Measurements from ENCODE around the gene BABAM2.
"Not testable (repeated sequence)": the region's sequence is repeated elsewhere in the genome, so short reads cannot be mapped to it uniquely, and the experiment has no call there.

BABAM2 gene

DNA sequence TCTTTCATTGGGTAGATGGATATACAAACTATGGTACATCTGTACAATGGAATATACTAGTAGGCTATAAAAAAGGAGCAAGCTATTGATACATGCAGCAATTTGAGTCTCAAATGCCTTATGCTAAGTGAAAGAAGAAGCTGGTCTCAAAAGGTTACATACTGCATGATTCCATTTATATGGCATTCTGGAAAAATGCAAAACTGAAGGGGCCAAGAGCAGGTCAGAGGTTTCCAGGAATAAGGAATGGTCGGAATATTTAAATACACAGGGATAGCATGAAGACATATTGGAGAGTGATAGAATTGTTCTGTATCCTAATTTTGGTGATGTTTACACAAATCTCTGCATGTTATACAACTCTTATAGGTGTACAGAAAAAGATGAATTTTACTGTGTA lies 85.8 kb downstream of the BABAM2 start:
- DNase-seq (ENCODE audit: low read depth in 3 of 3), result no peak

DNA sequence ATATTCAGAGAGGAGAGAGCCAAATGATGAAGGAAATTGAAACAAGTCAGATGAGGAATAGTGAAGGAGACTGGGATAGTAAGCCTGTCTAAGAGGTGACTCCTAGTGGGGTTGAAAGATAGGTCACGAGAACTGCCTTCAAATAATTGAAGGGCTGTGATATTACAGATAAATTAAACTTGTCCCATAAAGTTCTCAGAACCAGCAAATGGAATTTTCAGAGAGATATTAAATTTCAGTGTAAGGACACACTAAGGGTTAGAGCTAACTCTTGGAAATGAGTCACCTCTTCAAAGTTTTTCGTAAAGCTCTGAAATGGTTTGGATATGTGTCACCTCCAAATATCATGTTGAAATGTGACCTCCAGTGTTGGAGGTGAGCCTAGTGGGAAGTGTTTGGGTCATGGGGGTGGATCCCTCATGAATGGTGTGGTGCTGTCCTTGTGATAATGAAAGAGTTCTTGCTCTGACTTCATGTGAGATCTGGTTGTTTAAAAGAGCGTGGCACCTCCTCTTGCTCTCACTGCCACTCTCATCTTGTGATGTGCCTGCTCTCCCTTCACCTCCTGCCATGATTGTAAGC lies 87.3 kb downstream of the BABAM2 start:
- DNase-seq (ENCODE audit: low read depth in 3 of 3), result peak in 1 of 3 experiments; percentile 37

DNA sequence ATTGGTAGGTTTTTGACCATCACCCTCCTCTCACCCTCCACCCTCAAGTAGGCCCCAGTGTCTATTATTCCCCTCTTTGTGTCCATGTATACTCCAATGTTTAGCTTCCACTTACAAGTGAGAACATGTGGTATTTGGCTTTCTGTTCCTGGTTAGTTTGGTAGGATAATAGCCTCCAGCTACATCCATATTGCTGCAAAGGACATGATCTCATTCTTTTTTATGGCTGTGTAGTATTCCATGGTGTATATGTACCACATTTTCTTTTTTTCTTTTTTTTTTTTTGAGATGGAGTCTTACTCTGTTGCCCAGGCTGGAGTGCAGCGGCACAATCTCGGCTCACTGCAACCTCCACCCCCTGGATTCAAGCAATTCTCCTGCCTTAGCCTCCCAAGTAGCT lies 88.2 kb downstream of the BABAM2 start:
- not testable (repeated sequence) for DNase-seq (ENCODE audit: low read depth in 3 of 3)

DNA sequence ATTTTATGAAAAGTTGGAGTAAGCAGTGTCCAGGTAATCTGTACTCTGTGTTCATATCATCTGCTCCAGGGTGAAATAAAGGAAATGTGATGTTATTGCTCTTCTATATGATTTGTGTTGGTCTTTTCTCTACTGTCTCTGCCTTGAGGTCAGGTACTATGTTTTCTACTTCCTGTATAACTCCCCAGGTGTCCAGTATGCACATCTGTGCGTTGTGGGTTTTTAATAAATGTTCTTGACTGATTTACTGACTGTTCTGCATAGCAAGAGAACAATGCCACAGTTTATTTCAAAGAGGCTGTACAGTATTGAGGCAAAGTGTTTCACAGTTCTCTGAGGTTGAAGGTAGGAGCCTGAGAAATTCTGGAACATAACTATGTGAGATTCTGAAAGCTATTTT lies 89.7 kb downstream of the BABAM2 start:
- no peak for DNase-seq (ENCODE audit: low read depth in 3 of 3)

- DNase-seq (ENCODE audit: low read depth in 3 of 3), result no peak
Observed at GRCh38 chr2:27984153-27984552, 93.6 kb downstream of the BABAM2 start.

DNA sequence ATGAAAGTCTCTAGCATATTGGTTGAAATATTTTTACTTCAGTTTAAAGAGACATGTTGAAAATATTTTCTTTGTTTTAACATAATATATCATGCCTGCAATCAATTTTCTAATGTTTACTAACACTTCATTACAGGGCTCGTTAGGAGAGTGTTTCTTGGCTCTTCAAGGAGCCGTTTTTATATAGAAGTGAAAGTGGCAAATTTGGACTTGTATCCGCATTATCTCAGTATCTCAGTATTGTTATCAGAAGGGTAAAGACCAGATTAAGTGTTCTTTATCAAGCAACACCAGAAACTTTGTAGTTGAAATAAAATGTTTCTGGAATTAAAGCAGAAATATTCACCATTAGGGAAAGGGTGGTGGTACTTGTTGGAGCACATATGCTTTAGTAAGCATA lies 97.8 kb downstream of the BABAM2 start:
- no peak for DNase-seq (ENCODE audit: low read depth in 3 of 3)

DNA sequence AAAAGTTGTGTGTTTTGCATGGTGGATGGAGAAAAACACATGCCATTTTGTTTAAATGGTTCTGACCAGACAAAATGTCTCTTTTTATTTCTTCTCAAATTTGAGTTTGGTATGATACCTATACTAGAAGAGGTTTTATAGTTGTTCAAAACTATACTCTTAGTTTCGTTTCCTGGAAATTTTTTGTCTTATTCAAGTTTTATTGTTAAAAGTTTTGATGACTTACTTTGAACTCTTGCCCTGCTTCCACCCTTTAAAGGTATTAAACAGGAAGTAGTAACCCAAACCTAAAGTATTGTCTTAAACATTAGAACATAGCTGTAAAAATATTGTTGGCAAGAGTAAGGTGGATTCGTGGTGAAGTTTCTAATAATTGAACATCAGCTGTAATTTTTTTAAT lies 98.2 kb downstream of the BABAM2 start:
- DNase-seq (ENCODE audit: low read depth in 3 of 3), result no peak

GRCh38 chr2:27989149-27989548 lies 98.6 kb downstream of the BABAM2 start:
- no peak for DNase-seq (ENCODE audit: low read depth in 3 of 3)

- no peak for DNase-seq (ENCODE audit: low read depth in 3 of 3)
Observed at GRCh38 chr2:27990030-27990590, 99.6 kb downstream of the BABAM2 start.

- no peak for DNase-seq (ENCODE audit: low read depth in 3 of 3)
Observed at GRCh38 chr2:27991146-27991545, 100.6 kb downstream of the BABAM2 start.

DNA sequence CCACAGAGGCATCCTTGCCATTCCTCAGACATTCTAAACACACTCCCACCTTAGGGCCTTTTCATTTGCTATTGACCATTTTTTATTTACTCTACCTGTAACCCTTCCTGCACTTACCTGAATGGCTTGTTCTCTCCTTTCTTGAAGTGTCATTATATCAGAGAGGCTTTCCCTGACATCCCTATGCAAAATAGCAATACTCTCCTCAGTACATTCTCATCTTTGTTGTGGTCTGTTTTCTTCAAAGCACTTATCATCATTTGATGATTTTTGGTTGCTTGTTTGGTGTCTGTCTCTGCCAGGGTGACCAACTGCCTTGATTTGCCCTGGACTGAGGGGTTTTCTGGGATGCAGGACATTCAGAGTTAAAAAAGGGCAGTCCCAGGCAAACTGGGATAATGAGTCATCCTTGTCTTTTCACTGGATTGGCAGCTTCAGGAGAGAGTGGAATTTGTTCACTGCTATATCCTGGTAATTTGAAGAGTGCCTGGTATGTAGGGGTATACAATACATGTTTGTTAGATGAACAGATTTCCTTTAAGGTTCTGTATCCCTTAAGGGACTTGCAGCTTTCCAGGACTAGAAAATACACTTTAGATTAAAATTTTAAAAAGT lies 102.4 kb downstream of the BABAM2 start:
- DNase-seq (ENCODE audit: low read depth in 3 of 3), result no peak

GRCh38 chr2:27993402-27993787 lies 102.9 kb downstream of the BABAM2 start:
- DNase-seq (ENCODE audit: low read depth in 3 of 3), result no peak

- no peak for DNase-seq (ENCODE audit: low read depth in 3 of 3)
Observed at GRCh38 chr2:27993950-27994728, 103.6 kb downstream of the BABAM2 start.

DNA sequence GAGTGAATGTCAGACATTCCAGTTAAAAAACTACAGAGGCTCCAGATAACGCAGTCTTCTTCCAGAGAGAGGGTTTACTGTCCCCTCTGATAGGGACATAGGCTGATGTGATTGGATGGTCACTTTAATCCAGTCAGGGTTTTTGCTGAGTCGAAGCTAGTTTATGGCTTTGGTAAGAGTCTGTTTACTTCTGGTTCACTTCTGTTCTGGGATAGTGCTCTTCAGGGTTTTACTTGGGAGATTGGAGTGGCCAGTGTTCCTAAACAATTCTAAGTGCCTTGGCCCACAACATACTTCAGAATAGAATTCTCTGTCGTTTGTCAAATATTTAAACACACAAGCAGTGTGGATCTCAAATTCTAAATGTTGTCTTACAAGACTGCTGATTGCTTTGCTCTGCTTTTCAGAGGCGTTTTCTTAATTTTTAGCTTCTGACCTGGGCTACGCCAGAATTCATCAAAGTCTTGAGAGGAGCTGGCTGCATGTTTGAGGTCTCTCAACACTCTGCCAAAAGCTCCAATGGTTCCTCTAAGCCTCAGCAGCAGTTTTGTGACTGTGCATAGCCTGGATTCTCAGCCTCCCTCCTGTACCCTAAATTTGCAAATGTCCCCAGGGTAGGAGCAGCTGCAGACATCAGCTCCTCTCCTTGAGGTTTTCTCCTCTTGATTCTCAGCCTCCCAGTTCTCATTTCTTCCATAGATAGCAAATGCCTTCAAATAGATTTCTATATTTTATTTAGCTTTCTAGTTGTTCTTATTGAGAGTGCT lies 105.8 kb downstream of the BABAM2 start:
- no peak for DNase-seq (ENCODE audit: low read depth in 3 of 3)

- DNase-seq (ENCODE audit: low read depth in 3 of 3), result no peak
Observed at GRCh38 chr2:28000287-28000686, 109.8 kb downstream of the BABAM2 start.

GRCh38 chr2:28002181-28002580 lies 111.7 kb downstream of the BABAM2 start:
- no peak for DNase-seq (ENCODE audit: low read depth in 3 of 3)

GRCh38 chr2:28004086-28004485 lies 113.6 kb downstream of the BABAM2 start:
- DNase-seq (ENCODE audit: low read depth in 3 of 3), result peak in 2 of 3 experiments; percentile 3 to 4

DNA sequence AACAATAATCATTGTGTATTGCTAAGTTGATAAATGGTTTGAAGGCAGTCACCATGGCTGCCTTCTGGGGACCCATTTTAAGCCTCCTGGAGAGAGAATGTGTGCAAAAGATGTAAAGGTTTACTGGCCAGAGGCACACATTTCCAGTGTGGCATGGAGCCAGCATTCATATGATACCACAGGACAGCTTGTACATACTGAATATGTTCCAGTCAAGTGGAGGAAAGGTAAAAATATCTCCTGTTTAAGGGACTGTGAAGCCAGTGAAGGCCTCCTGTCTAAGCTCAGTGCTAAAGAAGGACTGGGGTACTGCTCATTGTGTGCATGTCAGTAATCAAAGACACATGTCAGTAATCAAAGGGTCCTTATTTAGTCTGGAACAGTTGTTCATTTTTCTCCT lies 119.2 kb downstream of the BABAM2 start:
- DNase-seq (ENCODE audit: low read depth in 3 of 3), result no peak

DNA sequence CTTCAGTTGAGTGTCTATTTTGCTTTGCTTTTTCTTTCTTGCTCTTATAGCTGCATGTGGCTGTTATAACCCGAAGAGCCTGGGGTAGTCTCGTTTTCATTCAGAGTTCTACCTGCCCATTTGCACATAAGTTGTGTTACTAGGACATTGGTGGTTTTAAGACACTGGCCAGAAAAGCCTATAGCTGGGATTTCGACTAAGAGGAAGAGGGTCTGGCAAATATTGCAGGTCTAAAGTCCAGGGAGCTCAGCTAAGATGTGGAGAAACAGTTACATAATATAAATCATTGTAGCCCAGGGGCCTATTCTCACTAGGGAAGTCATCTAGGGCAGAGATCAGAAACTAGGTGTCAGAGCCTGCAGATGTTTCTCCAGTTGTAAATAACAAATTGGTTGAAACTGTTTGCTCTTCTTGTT lies 120.8 kb downstream of the BABAM2 start:
- no peak for DNase-seq (ENCODE audit: low read depth in 3 of 3)

DNA sequence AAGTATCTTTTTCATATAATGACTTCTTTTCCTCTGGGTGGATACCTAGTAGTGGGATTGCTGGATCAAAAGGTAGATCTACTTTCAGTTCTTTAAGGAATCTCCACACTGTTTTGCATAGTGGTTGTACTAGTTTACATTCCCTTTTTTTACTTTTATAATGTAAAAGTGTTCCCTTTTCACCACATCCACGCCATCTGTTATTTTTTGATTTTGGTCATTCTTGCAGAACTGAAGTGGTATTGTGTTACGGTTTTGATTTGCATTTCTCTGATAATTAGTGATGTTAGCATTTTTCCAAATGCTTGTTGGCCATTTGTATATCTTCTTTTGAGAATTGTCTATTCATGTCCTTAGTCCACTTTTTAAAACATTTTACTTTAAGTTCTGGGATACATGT lies 127.9 kb downstream of the BABAM2 start:
- DNase-seq (ENCODE audit: low read depth in 3 of 3), result not testable (repeated sequence)

- not testable (repeated sequence) for DNase-seq (ENCODE audit: low read depth in 3 of 3)
Observed at GRCh38 chr2:28019521-28019920, 129.0 kb downstream of the BABAM2 start.

DNA sequence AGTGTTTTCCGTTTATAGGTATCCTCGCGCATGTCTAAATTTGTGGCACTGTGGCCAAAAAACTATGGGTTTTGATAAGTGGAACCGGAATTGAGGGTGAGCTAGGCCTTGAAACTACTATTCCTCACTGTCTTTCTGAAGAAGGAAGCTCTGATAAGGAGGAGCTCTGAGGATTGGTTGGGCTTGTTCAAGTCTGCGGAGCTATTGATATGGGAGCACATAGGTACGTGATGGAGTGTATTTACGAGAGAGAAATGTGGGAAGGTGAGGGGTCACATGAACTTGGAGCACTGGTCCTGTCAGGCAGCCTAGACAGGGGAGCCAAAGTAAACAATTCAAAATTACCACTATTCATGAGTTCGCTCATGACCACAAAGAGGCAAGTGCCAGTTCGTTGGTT lies 131.4 kb downstream of the BABAM2 start:
- no peak for DNase-seq (ENCODE audit: low read depth in 3 of 3)
